ENCODE results near the gene FCMR.
A peak's percentile ranks its signal among the peaks of the same experiment; 100 is the strongest.
"Not testable (repeated sequence)": the region's sequence is repeated elsewhere in the genome, so short reads cannot be mapped to it uniquely, and the experiment has no call there.

FCMR gene

DNA sequence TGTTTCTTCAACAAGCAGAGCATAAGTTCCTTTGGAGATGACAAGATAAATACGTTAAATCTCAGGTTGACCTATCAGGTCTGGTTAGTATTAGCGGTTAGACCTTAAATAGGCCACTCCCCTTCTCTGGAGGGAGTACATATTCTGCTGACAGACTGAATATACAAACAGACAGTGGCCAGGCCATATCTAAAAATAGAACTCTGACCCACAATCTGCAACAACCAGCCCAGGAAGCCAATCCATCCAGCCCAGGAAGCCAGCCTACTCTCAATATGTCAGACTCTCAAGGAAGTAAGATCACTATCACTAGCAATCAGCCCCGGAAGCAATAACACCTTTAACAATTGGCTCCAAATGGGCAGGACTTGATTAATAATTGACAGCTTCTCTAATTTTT is 49.6 kb downstream of the FCMR start:
- no peak for DNase-seq (ENCODE audit: low read depth in 2 of 2)

DNA sequence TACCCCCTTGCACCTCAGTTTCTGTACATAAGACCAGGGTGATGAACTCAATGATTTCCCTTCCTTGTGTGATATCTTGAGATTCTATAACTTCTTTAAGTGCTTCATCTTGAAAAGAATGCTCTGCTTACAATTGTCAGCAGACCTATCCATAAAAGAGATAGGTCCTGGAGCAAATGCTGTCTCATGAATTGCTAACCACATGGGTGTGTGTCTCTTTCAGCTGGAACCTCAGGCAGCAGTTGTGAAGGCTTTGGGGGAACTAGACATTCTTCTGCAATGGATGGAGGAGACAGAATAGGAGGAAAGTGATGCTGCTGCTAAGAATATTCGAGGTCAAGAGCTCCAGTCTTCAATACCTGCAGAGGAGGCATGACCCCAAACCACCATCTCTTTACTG is 53.5 kb downstream of the FCMR start:
- DNase-seq (ENCODE audit: low read depth in 2 of 2), result no peak

DNA sequence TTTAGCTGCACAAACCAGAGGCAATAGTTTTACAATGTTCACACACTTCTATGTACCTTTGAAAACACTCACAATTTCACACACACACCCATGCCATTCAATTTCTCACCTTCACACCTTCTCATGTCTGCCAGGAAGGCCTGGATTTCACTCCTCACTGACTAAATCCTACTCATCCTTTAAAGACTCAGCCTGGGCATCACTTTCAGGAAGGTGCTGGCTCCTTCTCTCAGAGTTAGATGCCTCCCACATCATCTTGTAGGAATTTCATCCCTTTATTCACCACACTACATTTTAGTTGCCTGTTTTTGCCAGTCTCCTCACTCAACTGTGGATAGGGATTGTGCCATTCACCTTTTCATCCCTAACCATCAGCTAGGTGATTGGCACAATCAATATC is 54.0 kb downstream of the FCMR start:
- no peak for DNase-seq (ENCODE audit: low read depth in 2 of 2)

DNA sequence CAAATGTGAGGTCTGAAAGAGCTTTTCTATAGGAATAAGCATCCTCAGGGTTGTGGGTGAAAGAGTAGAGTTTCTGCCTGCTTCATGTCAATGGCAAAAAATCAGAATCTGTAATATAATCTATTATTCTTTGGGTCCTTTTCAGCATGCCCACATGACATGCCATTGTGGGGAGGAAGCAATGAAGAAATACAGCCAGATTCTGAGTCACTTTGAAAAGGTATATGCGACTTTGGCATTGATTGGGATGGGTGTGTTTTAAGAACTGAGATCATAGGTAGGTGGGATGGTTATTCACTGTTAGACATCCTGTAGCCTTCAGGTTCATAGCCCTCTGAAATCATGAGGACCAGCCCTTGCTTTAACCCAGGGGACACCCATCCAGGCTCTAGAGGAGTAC is 54.5 kb downstream of the FCMR start:
- no peak for DNase-seq (ENCODE audit: low read depth in 2 of 2)

GRCh38 chr1:206866062-206866461 is 55.7 kb downstream of the FCMR start:
- no peak for DNase-seq (ENCODE audit: low read depth in 2 of 2)

DNA sequence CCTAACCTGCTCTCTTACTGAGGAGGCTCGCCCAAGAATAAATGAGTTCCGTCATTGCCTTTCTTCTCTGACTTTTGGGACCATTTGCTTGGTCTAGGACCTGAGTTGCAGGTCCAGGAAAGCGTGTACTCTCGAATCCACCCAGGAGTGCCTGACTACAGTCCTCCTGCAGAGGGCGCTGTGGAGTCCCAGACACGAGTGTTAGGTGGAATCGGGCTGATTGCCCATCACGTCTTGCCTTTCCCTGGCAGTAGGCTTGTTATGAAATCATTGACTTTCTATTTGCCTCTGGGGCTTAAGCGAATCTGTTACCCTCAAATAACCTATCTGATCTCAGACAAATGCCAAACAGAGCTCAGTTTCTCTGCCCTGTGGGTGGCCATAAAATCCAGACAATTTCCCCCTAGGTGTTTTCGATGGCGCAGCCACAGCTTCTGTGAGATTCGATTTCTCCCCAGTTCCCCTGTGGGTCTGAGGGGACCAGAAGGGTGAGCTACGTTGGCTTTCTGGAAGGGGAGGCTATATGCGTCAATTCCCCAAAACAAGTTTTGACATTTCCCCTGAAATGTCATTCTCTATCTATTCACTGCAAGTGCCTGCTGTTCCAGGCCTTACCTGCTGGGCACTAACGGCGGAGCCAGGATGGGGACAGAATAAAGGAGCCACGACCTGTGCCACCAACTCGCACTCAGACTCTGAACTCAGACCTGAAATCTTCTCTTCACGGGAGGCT is 56.6 kb downstream of the FCMR start, which contains the start of gene IL20:
IL20 (plus strand) TSS at position 685 of the 733 bp plus-strand sequence. CDS start 230 bp downstream, outside the sequence.
- peak; percentile 66 to 75 for DNase-seq (ENCODE audit: low read depth in 2 of 2)

- no peak for DNase-seq (ENCODE audit: low read depth in 2 of 2)
Observed at GRCh38 chr1:206863266-206863665, 58.5 kb downstream of the FCMR start.

- DNase-seq (ENCODE audit: low read depth in 2 of 2), result no peak
Observed at GRCh38 chr1:206860165-206860564, 61.6 kb downstream of the FCMR start.

- no peak for DNase-seq (ENCODE audit: low read depth in 2 of 2)
Observed at GRCh38 chr1:206859082-206859521, 62.6 kb downstream of the FCMR start.

DNA sequence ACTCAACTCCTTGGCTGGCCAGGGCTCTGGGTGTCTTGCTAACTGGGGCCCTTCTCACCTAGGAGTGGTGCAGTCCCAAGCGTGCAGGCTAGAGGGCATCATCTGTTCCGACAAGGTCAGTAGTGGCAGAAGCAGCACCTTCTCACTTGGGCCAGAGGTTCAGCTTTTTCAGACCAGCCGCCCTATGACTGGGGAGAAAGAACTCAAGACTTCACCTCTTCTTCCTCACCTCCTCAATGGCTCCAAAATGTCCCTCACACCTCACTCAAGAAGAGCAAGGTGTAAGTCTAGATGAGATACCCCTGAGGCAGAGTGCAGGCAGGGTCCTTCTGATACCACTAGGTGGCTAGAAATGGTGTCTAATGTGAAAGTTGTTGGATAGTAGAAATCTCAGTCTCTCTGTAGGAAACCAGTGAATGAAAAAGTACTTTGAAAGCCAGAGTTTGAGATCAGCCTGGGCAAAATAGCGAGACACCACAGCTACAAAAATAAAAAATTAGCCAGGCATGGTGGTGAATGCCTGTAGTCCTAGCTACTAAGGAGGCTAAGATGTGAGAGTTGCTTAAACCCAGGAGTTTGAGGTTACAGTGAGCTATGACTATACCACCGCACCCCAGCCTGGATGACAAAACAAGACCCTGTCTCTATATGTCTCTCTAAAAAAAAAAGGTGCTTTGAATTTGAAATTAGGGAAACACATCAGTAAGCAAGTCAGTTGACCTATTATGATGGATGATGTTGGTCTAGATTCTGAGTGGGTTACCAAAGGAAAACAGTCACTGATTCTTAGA is 64.9 kb downstream of the FCMR start:
- peak in 1 of 2 donors; percentile 8 for DNase-seq (ENCODE audit: low read depth in 2 of 2)

DNA sequence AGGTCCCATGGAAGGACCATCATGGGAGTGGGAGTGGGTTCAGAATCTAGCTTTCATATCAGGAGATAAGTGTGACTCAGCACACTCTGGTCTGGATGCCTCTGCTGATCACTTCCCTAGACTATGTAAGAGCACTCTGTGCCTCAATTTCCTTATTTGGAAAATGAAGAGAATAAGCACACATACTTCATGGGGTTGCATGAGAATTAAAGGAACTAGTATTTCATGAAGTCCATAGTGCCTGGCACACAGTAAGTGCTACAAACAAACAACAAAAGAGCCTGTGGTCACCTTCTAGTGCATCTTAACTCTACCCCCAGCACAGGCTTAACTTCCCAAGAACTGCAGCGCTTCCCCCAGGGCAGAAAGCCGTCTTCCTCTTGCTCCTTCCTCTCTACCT is 65.9 kb downstream of the FCMR start:
- DNase-seq (ENCODE audit: low read depth in 2 of 2), result no peak

GRCh38 chr1:206854401-206855129 is 67.2 kb downstream of the FCMR start:
- DNase-seq (ENCODE audit: low read depth in 2 of 2), result no peak

DNA sequence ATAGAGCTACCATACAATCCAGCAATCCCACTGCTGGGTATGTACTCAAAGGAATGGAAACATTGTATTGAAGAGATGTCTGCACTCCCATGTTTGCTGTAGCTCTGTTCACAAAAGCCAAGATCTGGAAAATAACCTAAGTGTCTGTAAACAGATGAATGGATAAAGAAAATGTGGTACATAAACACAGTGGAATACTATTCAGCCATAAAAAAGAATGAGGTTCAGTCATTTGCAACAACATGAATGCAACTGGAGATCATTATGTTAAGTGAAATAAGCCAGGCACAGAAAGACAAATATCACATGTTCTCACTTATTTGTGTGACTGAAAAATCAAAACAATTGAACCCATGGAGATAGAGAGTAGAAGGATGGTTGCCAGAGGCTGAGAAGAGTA is 68.0 kb downstream of the FCMR start:
- DNase-seq (ENCODE audit: low read depth in 2 of 2), result not testable (repeated sequence)

Data from stimulated activated CD8-positive, alpha-beta memory T cell treated with anti-CD3 and anti-CD28 coated beads, Interleukin-15, amount 100 ng/mL, for 48 hours (primary cell).